Heart left ventricle (tissue), 16 donors: ENCODE results near the gene NKAIN2. TPM values are rescaled to one million over a fixed set of nuclear protein-coding genes. Genes with fewer than 3 reads are reported as not detected.
"Not testable (repeated sequence)": the region's sequence is repeated elsewhere in the genome, so short reads cannot be mapped to it uniquely, and the experiment has no call there.

Source experiments
- ATAC-seq, 4 donors: fragments of 200-7000 bp; cut with Tn5 transposase; one replicate each; pipeline ENCODE4 v1.9.1; 2020 to 2022; ENCODE audit warnings: moderate library complexity in 4 of 4, mild to moderate bottlenecking in 3 of 4, moderate number of reproducible peaks in 1 of 4
- DNase-seq, 5 donors: peaks; one replicate each; pipeline ENCODE4 v3.0.0-alpha.2; 2020
- H3K27ac ChIP-seq, 12 donors: fragments of 200-600 bp; sonication (generic) in 4 of 12; one replicate each; pipeline versions ENCODE4 v1.5.0 to v1.8.0; 2016 to 2022; ENCODE audit warnings: mild to moderate bottlenecking in 2 of 12
- H3K27me3 ChIP-seq, 9 donors: fragments of 200-600 bp; sonication (generic) in 2 of 9; one replicate each; pipeline versions ENCODE4 v1.5.1 to v1.8.0; 2016 to 2022; ENCODE audit warnings: mild to moderate bottlenecking in 3 of 9
- H3K36me3 ChIP-seq, 9 donors: fragments of 200-600 bp; sonication (generic) in 2 of 9; one replicate each; pipeline versions ENCODE4 v1.5.0 to v1.8.0; 2018 to 2022; ENCODE audit warnings: mild to moderate bottlenecking in 2 of 9
- H3K4me1 ChIP-seq, 12 donors: fragments of 200-600 bp; sonication (generic) in 4 of 12; one replicate each; pipeline versions ENCODE4 v1.5.0 to v1.8.0; 2016 to 2022; ENCODE audit warnings: mild to moderate bottlenecking in 3 of 12
- H3K4me3 ChIP-seq, 12 donors: fragments of 200-600 bp; sonication (generic) in 4 of 12; one replicate each; pipeline versions ENCODE4 v1.5.0 to v1.8.0; 2017 to 2022; ENCODE audit warnings: mild to moderate bottlenecking in 9 of 12, moderate library complexity in 4 of 12
- H3K9me3 ChIP-seq, 12 donors: fragments of 200-600 bp; sonication (generic) in 4 of 12; one replicate each; pipeline versions ENCODE4 v1.5.0 to v1.8.0; 2016 to 2022; ENCODE audit warnings: mild to moderate bottlenecking in 1 of 12
- CTCF ChIP-seq, 12 donors: fragments of 200-600 bp; sonication (generic) in 4 of 12; IDR thresholded peaks; one replicate each; pipeline versions ENCODE4 v1.5.0 to v1.8.0; 2018 to 2022; ENCODE audit warnings: antibody characterized with exemption in 12 of 12, mild to moderate bottlenecking in 5 of 12
- POLR2A ChIP-seq, 2 donors: fragments of 450-650 bp; IDR thresholded peaks; one replicate each; pipeline ENCODE4 v1.6.1; 2017; ENCODE audit warnings: antibody characterized with exemption in 2 of 2, mild to moderate bottlenecking in 2 of 2, moderate library complexity in 2 of 2
- WGBS, 4 donors: extraction: QIAGEN DNeasy Blood & Tissue Kit in 2 of 4; methylation state at CpG; one replicate each; pipeline versions ENCODE4 v1.1.5 to v1.1.7; 2013 to 2018; 5-methylcytosine and 5-hydroxymethylcytosine counted together
- intact Hi-C, 10 donors: fragments of 100-400 bp; cut with DNase I; formaldehyde crosslinking; loops; one replicate each; pipeline versions ENCODE4 v1.11.1 to v1.14.2; 2022
- polyA plus RNA-seq, 2 donors: library from polyadenylated mRNA; stranded (reverse); fragments of 200-250 nt; gene quantifications; one replicate each; pipeline ENCODE4 v1.2.3, GENCODE V29; 2013
- total RNA-seq, 9 donors: library from RNA; depleted of rRNA in 2 of 9; stranded (reverse); fragments of >200 nt in 2 of 9; fragmentation: NEBNext Ultra II Directional in 3 of 9; extraction: Animal tissue kit (Norgen Biotek cat#: 25700) in 3 of 9; gene quantifications; one replicate each; pipeline versions ENCODE4 v1.1.0 to v1.2.4, GENCODE V29; 2016 to 2023
- donor health status: ischemic (EF 13 %, LVEDD 7.1; RV severe dilation, severe dysfunction).
- donor health status: healthy with polysubstance abuse.
- donor health status: DM: no; HTN: yes; CAD: no.
- donor health status: DM: no; HTN: no; CAD: no.
- donor health status: ischemic (EF 25% LVEDD 6.9; RV normal size, moderate dysfunction).
- donor health status: ischemic (EF 25% LVEDD 5.7; RV mildly dilated, moderate dysfunction).
- donor health status: healthy.
- donor health status: DM: yes; HTN: yes; CAD: no.
- donor health status: ischemic (EF 35%, LVEDD 5.7; RV mildly dilated, moderate dysfunction).
- donor health status: nonischemic (EF 11% LVEDD 7.7; RV severe dilation, severe dysfunction).
- donor health status: DM: yes; HTN: yes; CAD: no.
- donor health status: PGD.
- donor health status: ischemic (EF 29% LVEDD 5.4; RV normal size, mild dysfunction).
- donor health status: nonischemic (EF 23%, LVEDD 6.1; RV moderate dilation, normal function).

Gene NKAIN2
- total and polyA plus RNA-seq, 11 donors = 0.19 to 0.83 (median 0.33) TPM; not detected in 2

GRCh38 chr6:124297507-124297906, 493.8 kb downstream of the NKAIN2 start:
- H3K4me1 ChIP-seq = no peaks in the 10 kb centered on the region

DNA sequence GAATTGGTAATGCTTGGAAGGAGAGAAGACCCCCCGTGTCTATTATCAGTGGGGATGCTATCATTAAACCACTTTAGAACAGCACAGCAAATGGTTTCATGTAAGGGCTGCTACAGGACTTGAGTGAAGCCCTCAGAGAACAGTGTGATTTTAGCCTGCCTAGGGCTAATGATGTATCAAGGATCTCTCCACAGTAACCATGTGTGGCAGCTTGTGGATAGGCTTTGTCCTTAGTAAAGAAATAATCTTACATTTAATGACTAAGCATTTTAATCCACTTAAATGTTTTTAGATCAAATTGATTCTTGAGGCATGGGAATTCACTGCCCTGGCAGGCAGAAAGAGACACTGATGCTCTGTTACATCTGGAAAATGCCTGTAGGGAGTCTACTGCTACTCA, 495.1 kb downstream of the NKAIN2 start:
- no peak for TF ChIP-seq CTCF (IDR thresholded peaks at IDR 0.05)
- TF ChIP-seq POLR2A (IDR thresholded peaks at IDR 0.05) = no peak
- Histone ChIP-seq H3K27ac (no peak overlapping the region), H3K36me3 (no peaks in the 10 kb centered on the region), H3K9me3 (no peaks in the 10 kb centered on the region), H3K4me3 (no peak overlapping the region), H3K4me1 (no peaks in the 10 kb centered on the region), H3K27me3 (no peaks in the 10 kb centered on the region)
- DNase-seq = no peak
- WGBS, 4 donors = 4 to 23% (median 21%) methylated on average over 1 of the region's 1 CpG
- no peak for ATAC-seq
- intact Hi-C loops = no loop called here

More at GRCh38 chr6:124297507-124297906, 493.8 kb downstream of the NKAIN2 start:
- WGBS, 4 donors = 79 to 89% (median 84%) methylated on average over 6 of the region's 6 CpGs
- no peak overlapping the region for H3K27ac ChIP-seq
- intact Hi-C loops = no loop called here
- ATAC-seq = no peak
- H3K9me3 ChIP-seq = no peaks in the 10 kb centered on the region
- no peaks in the 10 kb centered on the region for H3K27me3 ChIP-seq
- DNase-seq = no peak
- no peaks in the 10 kb centered on the region for H3K36me3 ChIP-seq
- TF ChIP-seq POLR2A (IDR thresholded peaks at IDR 0.05) (no peak), CTCF (IDR thresholded peaks at IDR 0.05) (no peak)
- no peak overlapping the region for H3K4me3 ChIP-seq

GRCh38 chr6:124300907-124301306, 497.2 kb downstream of the NKAIN2 start:
- H3K4me1 ChIP-seq, H3K9me3 ChIP-seq, H3K27me3 ChIP-seq, H3K36me3 ChIP-seq, intact Hi-C loops, H3K4me3 ChIP-seq, H3K27ac ChIP-seq, ATAC-seq, DNase-seq: not testable (repeated sequence)
- 84 to 92% (median 86%) methylated on average over 2 of the region's 2 CpGs for WGBS, 4 donors

- no peak overlapping the region for H3K4me3 ChIP-seq
- no peak for TF ChIP-seq POLR2A (IDR thresholded peaks at IDR 0.05)
- TF ChIP-seq CTCF (IDR thresholded peaks at IDR 0.05) = no peak
- no peak for ATAC-seq
- no peaks in the 10 kb centered on the region for H3K4me1 ChIP-seq
- no peak overlapping the region for H3K27ac ChIP-seq
- H3K27me3 ChIP-seq = no peaks in the 10 kb centered on the region
- no peak for DNase-seq
- WGBS, 4 donors = 76 to 87% (median 80%) methylated on average over 2 of the region's 2 CpGs
- H3K36me3 ChIP-seq = no peaks in the 10 kb centered on the region
- no peaks in the 10 kb centered on the region for H3K9me3 ChIP-seq
- intact Hi-C loops = no loop called here
Observed at GRCh38 chr6:124303971-124304370, 500.3 kb downstream of the NKAIN2 start.

DNA sequence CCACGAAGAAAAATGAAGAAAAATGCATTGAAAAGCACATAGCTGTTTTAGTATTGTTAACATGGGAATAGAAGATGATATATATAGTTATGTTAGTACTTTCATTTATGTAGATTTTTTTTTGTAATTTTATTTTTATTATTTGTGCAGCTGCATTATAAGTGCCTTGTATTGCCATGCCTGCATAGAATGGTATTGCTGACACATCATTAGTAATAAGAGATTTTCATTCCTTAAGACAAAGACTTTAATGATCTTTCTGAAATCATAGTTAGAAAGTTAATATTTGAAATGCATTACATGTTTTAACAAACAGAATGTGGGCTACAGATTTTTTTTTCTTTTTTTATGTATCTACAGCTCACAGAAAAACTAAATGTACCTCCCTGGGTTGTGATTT, 506.5 kb downstream of the NKAIN2 start:
- Histone ChIP-seq H3K4me1 (no peaks in the 10 kb centered on the region), H3K27ac (no peak overlapping the region), H3K4me3 (no peak overlapping the region), H3K27me3 (no peaks in the 10 kb centered on the region), H3K9me3 (no peaks in the 10 kb centered on the region), H3K36me3 (no peaks in the 10 kb centered on the region)
- 61 to 67% (median 66%) methylated on average over 1 of the region's 1 CpG for WGBS, 4 donors
- ATAC-seq = no peak
- TF ChIP-seq CTCF (IDR thresholded peaks at IDR 0.05) (no peak), POLR2A (IDR thresholded peaks at IDR 0.05) (no peak)
- no peak for DNase-seq
- intact Hi-C loops = no loop called here
